ENCODE measurements around the gene CAMKK1.

The CAMKK1 gene

DNA sequence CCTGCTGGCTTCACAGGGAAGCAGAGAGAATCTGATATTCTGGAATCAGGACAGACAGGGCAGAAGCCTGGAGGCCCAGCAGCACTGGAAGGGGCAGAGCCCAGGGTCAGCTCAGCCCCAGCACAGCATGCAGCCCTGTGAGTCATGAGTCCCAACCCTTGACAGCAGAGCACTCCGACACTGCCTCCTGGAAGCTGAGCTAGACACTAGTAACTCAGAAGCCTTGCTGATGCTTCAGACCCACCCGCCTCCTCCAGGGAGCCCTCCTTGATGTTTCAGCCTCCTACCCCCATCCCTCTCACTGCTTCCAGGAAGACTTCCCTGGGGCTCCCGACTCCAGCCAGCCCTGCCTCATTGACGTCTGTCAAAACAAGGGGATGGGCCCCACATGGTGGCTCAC lies 6.9 kb downstream of the CAMKK1 start:
- no peak for DNase-seq (ENCODE audit: low read depth, low spot score)
- no peak overlapping the region for H3K4me3 ChIP-seq (ENCODE audit: low read length)

DNA sequence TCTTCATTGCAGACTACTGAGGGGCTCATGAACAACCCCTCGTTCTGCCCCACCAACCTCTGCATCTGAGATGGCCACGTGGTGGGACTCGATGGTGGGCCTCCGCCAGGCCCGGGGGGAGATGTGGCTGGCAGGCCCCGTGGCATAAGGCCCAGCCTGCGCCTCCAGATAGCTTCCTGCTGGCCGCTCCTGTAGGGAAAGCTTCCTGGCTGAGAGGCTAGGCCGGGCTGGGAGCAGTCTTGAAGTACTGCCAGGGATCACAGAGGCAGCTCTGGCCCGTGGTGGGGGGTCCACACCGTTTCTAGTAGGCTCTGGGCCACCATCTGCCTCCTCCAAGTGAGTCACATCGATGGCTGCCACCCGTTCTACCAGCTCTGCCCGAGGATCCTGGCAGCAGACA lies 7.6 kb downstream of the CAMKK1 start:
- DNase-seq (ENCODE audit: low read depth, low spot score) = no peak
- no peak overlapping the region for H3K4me3 ChIP-seq (ENCODE audit: low read length)

- no peak overlapping the region for H3K4me3 ChIP-seq (ENCODE audit: low read length)
- DNase-seq (ENCODE audit: low read depth, low spot score) = no peak
Observed at GRCh38 chr17:3884188-3884587, 8.7 kb downstream of the CAMKK1 start.

DNA sequence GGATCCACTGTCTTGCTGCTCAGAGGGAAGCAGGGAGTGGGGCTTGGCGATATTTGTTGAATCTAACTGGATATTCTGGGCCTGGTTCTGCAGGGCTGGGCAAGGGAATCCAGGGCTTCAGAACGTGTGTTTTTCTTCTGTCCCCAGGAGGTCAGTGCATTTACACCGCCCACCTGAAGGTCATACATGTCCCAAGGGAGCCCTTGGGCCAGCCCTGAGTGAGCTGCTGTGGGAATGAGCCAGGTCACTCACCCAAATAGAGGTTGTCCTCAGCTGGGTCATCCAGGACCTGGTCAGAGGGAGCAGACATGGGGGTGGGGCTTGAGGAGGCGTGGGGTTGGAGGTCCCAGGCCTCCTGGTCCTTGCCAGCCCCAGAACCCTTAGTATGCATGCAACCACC lies 10.6 kb downstream of the CAMKK1 start:
- H3K4me3 ChIP-seq (ENCODE audit: low read length) = no peak overlapping the region
- no peak for DNase-seq (ENCODE audit: low read depth, low spot score)

GRCh38 chr17:3880983-3881382 lies 11.9 kb downstream of the CAMKK1 start:
- DNase-seq (ENCODE audit: low read depth, low spot score) = no peak

DNA sequence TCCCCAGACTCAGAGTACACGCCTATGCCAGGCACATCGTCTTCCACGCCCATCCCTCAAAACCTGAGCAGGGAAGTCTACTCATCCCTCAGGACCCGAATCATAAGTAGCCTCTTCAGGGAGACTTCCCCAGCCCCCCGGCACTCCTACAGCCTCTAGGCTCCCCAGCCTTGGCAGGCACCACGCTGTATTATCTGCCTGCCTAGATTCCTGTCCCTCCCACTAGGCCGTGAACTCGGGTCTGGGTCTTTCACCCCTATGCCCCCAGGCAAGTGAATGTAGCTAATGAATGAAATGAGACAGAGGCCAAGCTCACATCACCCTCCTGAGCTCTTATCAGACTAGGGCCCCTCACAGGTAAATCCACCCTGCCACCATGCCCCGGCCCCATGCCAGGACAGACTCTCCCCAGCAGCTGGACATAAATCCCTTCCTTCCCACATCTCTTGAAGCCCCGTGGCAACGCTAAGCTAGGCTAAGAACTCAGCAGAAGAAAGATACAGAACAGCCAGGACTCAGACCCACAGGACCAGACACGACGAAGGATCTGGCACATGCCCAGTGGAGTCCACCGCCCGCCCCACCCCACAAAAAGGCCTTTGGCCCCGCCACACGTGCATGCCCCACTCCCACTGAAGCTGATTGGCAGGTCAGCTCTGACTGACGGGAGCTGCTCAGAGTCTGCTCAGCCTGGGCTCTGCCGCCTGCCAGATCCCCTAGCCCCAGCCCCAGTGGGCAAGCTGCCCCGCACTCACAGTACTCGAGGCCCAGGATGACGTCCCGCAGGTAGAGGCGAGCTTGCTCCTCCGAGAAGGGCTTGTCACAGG lies 13.0 kb downstream of the CAMKK1 start:
- no peak overlapping the region for H3K4me3 ChIP-seq (ENCODE audit: low read length)
- DNase-seq (ENCODE audit: low read depth, low spot score) = no peak

More at GRCh38 chr17:3880983-3881382, 11.9 kb downstream of the CAMKK1 start:
- H3K4me3 ChIP-seq (ENCODE audit: low read length) = no peak overlapping the region

DNA sequence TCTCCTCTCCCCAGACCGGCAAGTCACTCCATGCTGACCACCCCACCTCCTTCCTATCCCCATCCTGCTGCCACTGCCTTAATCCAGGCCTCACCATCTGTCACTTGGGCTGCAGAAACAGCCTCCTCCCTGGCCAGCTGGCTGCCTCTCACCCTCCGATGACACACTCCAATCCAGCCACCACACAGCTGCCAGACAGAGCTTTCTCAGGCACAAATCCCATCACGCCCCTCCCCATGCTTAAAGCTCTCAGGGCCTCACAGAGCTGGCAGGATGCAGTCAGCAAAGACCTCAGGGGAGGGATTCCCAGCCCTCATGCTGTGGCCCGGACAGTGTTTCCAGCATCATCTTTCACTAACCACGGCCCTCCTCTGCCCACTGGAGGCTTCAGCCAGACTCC lies 13.7 kb downstream of the CAMKK1 start:
- no peak for DNase-seq (ENCODE audit: low read depth, low spot score)
- H3K4me3 ChIP-seq (ENCODE audit: low read length) = no peak overlapping the region

GRCh38 chr17:3877220-3877619 lies 15.6 kb downstream of the CAMKK1 start:
- no peak for DNase-seq (ENCODE audit: low read depth, low spot score)
- no peak overlapping the region for H3K4me3 ChIP-seq (ENCODE audit: low read length)

DNA sequence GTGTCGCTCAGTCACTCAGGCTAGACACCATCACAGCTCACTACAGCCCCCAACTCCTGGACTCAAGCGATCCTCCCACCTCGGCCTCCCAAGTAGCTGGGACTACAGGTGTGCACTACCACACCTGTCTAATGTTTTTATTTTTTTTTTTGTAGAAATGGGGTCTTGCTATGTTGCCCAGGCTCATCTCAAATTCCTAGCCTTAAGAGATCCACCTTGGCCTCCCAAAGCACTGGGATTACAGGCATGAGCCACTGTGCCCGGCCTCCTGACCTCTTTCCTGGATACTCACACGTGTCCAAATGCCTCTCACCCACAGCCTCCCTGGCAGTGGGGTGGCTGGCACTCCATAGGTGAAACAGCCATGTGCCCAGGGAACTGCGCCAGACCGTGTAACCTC lies 17.5 kb downstream of the CAMKK1 start:
- DNase-seq (ENCODE audit: low read depth, low spot score) = no peak
- no peak overlapping the region for H3K4me3 ChIP-seq (ENCODE audit: low read length)

DNA sequence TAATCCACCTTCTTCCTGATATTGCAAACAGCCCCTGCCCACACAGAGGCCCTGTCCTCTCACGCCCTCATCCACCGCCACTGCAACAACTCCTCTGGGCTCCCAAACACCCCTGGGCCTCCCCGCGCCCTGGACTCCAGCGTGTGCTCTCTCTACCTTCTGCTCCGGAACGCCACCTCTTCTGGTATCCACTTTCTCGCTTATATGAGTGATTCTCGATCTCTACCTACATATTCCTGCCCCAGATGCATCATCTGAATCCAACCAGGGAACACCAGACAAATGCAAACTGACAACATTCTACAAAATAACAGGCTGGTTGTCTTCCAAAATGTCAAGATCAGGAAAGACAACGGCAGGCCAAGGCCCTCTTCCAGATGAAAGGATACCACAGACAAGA lies 19.0 kb downstream of the CAMKK1 start:
- H3K4me3 ChIP-seq (ENCODE audit: low read length) = no peak overlapping the region
- DNase-seq (ENCODE audit: low read depth, low spot score) = no peak

DNA sequence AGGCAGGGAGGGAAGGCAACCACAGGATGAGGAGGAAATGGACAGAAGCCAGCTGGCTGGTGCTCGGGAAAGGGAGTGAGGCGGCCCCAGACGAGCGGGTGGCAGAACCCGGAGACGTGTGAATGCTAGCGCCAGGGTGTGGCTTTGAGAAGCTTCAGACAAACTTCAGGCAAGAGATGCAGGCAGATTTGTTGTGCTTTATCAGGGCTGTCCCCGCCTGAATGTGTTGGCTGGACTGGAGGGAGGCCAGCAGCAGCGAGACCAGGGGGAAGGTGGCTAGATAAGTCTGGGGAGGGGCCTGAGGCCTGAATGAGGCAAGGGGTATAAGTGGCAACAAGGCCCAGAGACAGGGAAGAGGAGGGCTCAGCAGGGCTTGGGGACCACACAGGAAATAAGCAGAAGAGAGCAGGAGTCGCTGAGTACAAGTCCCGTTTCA lies 22.0 kb downstream of the CAMKK1 start:
- no peak for DNase-seq (ENCODE audit: low read depth, low spot score)
- H3K4me3 ChIP-seq (ENCODE audit: low read length) = no peak overlapping the region

- H3K4me3 ChIP-seq (ENCODE audit: low read length) = no peak overlapping the region
- no peak for DNase-seq (ENCODE audit: low read depth, low spot score)
Observed at GRCh38 chr17:3867606-3868005, 25.2 kb downstream of the CAMKK1 start.

- H3K4me3 ChIP-seq (ENCODE audit: low read length) = no peak overlapping the region
- no peak for DNase-seq (ENCODE audit: low read depth, low spot score)
Observed at GRCh38 chr17:3867106-3867505, 25.7 kb downstream of the CAMKK1 start.

GRCh38 chr17:3866276-3866675 lies 26.6 kb downstream of the CAMKK1 start:
- DNase-seq (ENCODE audit: low read depth, low spot score) = no peak

DNA sequence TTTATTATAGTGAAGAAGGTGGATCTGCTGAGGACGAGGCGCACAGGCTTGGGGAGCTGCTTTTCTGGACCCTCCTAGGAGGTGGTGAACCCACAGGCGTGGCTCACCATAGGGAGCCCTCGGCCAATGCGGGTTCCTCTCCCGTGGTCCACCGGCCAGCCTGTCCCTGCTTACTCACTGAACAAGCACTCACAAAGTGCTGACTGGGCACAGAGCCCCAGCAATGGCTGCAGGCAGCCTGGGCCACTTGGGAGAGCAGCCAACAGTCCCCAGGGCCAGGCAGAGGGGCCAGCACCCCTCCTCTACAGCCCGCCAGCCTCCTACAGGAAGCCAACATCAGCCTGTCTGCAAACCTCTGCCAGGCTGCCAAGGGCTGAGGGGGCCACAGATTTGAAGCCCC lies 27.7 kb downstream of the CAMKK1 start:
- no peak for DNase-seq (ENCODE audit: low read depth, low spot score)
- H3K4me3 ChIP-seq (ENCODE audit: low read length) = no peak overlapping the region

More at GRCh38 chr17:3866276-3866675, 26.6 kb downstream of the CAMKK1 start:
- H3K4me3 ChIP-seq (ENCODE audit: low read length) = no peak overlapping the region

GRCh38 chr17:3864534-3864933 lies 28.3 kb downstream of the CAMKK1 start:
- DNase-seq (ENCODE audit: low read depth, low spot score) = no peak
- H3K4me3 ChIP-seq (ENCODE audit: low read length) = no peak overlapping the region

DNA sequence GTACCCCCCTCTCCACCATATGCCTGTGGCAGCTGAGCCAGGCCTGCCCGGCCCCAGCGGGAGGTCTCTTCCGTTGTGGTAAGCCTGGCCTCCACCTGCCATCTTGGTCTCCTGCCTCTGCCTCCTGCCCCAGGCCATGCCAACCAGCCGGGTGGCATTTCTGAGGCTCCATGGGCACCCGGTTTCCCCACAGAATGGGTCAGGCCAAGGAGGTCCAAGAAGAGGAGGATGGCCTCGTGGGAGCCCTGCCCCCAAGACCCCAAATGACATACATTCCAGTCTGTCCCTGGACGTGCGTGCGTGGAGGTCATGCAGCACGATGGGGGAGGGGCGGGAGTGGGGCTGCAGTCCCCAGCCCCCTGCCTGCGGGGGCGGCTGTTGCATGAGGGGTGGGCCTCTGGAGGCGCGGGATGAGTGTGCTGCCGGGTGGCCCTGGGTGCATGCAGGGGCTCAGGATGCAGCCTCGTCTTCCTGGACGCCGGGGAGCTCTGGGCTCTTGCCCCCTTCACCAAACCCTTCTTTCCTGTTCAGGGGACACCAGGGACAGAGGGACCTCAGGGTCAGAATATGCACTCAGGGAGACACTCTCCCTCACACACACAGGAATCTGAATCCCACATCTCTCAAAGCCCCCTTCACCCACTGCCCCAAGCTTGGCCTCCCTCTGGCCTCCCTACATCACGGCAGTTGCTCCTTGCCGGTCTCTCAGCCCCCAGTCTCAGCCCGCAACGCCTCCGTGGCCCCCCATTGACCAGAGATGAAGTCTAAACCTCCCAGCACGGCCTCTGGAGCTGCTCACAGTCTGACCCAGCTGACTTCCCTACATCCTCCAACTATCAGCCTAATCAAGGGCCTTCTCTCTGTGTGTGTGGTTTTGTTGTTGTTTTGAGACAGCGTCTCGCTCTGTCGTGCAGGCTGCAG lies 30.8 kb downstream of the CAMKK1 start:
- H3K4me3 ChIP-seq (ENCODE audit: low read length) = no peak overlapping the region
- no peak for DNase-seq (ENCODE audit: low read depth, low spot score)

GRCh38 chr17:3860939-3861700 lies 31.7 kb downstream of the CAMKK1 start:
- DNase-seq (ENCODE audit: low read depth, low spot score) = no peak
- no peak overlapping the region for H3K4me3 ChIP-seq (ENCODE audit: low read length)

DNA sequence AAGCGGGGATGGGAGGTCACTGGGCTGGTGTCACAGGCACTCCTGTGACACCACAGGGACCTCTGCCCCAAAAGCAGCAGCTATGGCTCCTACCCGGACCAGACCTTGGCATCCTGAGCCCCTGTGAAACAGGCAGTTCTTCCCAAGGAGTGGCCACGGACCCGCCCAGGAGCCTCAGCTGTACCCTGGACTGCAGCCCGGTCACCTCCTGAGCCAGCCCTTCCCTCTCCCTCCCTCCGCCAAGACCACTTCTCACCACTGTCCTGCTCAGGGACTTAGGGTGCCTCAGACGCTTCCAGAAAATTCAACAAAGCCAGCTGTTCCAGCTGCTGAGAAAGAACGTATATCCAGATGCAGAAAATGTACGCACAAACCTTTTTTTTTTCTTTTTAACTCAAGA lies 32.9 kb downstream of the CAMKK1 start:
- no peak for DNase-seq (ENCODE audit: low read depth, low spot score)
- H3K4me3 ChIP-seq (ENCODE audit: low read length) = no peak overlapping the region
